ENCODE results near the gene ENOX2. TPM values are rescaled to one million over a fixed set of nuclear protein-coding genes. Genes with fewer than 3 reads are reported as not detected.
A peak's percentile ranks its signal among the peaks of the same experiment; 100 is the strongest.

Gene ENOX2
- polyA plus RNA-seq, 1 donor (not counting 4 experiments of a cell fraction or from before 2014, with no cell fraction given) = 24.5 TPM

- Histone ChIP-seq H3K4me3 (ENCODE audit: control insufficient read depth in 2 of 3, extremely low read depth in 1 of 3, insufficient read depth in 2 of 3, low read depth in 1 of 3, low read length in 3 of 3) (no peak overlapping the region), H4K20me1 (ENCODE audit: control insufficient read depth, extremely low read depth, insufficient read depth, low read length) (no peaks in the 10 kb centered on the region), H3K79me2 (ENCODE audit: control insufficient read depth, insufficient read depth, low read length) (no peaks in the 10 kb centered on the region), H2AFZ (ENCODE audit: control insufficient read depth, low read length) (no peak overlapping the region), H3K27ac (ENCODE audit: control insufficient read depth, insufficient read depth, low read length) (no peak overlapping the region), H3K27me3 (ENCODE audit: control insufficient read depth, extremely low read depth, insufficient read depth, low read length) (no peaks in the 10 kb centered on the region), H3K36me3 (ENCODE audit: control insufficient read depth in 2 of 2, extremely low read depth in 1 of 2, insufficient read depth in 2 of 2, low read length in 2 of 2) (no peaks in the 10 kb centered on the region), H3K4me2 (ENCODE audit: control insufficient read depth, extremely low read depth, insufficient read depth, low read depth, low read length) (no peak overlapping the region), H3K9ac (ENCODE audit: control insufficient read depth, extremely low read depth, insufficient read depth, low read length) (no peak overlapping the region), H3K9me1 (ENCODE audit: control insufficient read depth, extremely low read depth, insufficient read depth, low read length) (no peaks in the 10 kb centered on the region), H3K9me3 (ENCODE audit: control insufficient read depth, low read depth, low read length) (no peaks in the 10 kb centered on the region), H3K4me1 (ENCODE audit: control insufficient read depth, extremely low read depth, insufficient read depth, low read length) (no peaks in the 10 kb centered on the region)
- dilution Hi-C loops (cut with MboI; ENCODE audit: extremely low pct_ligation_motif_present, low sequenced_read_pairs) = no loop called here
- peak; percentile 82 for FAIRE-seq
- DNase-seq (ENCODE audit: low read depth, low spot score) = peak; percentile 17
- TF ChIP-seq CTCF (optimal IDR thresholded peaks at IDR 0.05 in 1 of 3, IDR thresholded peaks at IDR 0.05 in 1 of 3, conservative IDR thresholded peaks at IDR 0.05 in 1 of 3; ENCODE audit: extremely low read depth in 1 of 3, insufficient read depth in 2 of 3, low read length in 3 of 3) (peak; percentile 68 to 72 (median 70)), EZH2 (IDR thresholded peaks at IDR 0.05; ENCODE audit: low read length) (no peak)
Observed at GRCh38 chrX:130916636-130917422, 13.8 kb upstream of the ENOX2 start.

GRCh38 chrX:130915302-130915701, 12.3 kb upstream of the ENOX2 start:
- FAIRE-seq (no peak), DNase-seq (ENCODE audit: low read depth, low spot score) (no peak)
- no peaks in the 10 kb centered on the region for H4K20me1 ChIP-seq (ENCODE audit: control insufficient read depth, extremely low read depth, insufficient read depth, low read length)
- no peak overlapping the region for H3K4me3 ChIP-seq (ENCODE audit: control insufficient read depth in 2 of 3, extremely low read depth in 1 of 3, insufficient read depth in 2 of 3, low read depth in 1 of 3, low read length in 3 of 3)
- no peak overlapping the region for H2AFZ ChIP-seq (ENCODE audit: control insufficient read depth, low read length)
- H3K36me3 ChIP-seq (ENCODE audit: control insufficient read depth in 2 of 2, extremely low read depth in 1 of 2, insufficient read depth in 2 of 2, low read length in 2 of 2) = no peaks in the 10 kb centered on the region
- H3K9ac ChIP-seq (ENCODE audit: control insufficient read depth, extremely low read depth, insufficient read depth, low read length) = no peak overlapping the region
- no peaks in the 10 kb centered on the region for H3K9me1 ChIP-seq (ENCODE audit: control insufficient read depth, extremely low read depth, insufficient read depth, low read length)
- H3K9me3 ChIP-seq (ENCODE audit: control insufficient read depth, low read depth, low read length) = no peaks in the 10 kb centered on the region
- no peaks in the 10 kb centered on the region for H3K27me3 ChIP-seq (ENCODE audit: control insufficient read depth, extremely low read depth, insufficient read depth, low read length)
- TF ChIP-seq EZH2 (IDR thresholded peaks at IDR 0.05; ENCODE audit: low read length) (no peak), CTCF (optimal IDR thresholded peaks at IDR 0.05 in 1 of 3, IDR thresholded peaks at IDR 0.05 in 1 of 3, conservative IDR thresholded peaks at IDR 0.05 in 1 of 3; ENCODE audit: extremely low read depth in 1 of 3, insufficient read depth in 2 of 3, low read length in 3 of 3) (peak in 1 of 3 experiments; percentile 20)
- no peak overlapping the region for H3K4me2 ChIP-seq (ENCODE audit: control insufficient read depth, extremely low read depth, insufficient read depth, low read depth, low read length)
- H3K27ac ChIP-seq (ENCODE audit: control insufficient read depth, insufficient read depth, low read length) = no peak overlapping the region
- dilution Hi-C loops (cut with MboI; ENCODE audit: extremely low pct_ligation_motif_present, low sequenced_read_pairs) = no loop called here
- H3K79me2 ChIP-seq (ENCODE audit: control insufficient read depth, insufficient read depth, low read length) = no peaks in the 10 kb centered on the region
- no peaks in the 10 kb centered on the region for H3K4me1 ChIP-seq (ENCODE audit: control insufficient read depth, extremely low read depth, insufficient read depth, low read length)
